H1 (cell line): Measurements from ENCODE around the gene TGFBR2. TPM values are rescaled to one million over a fixed set of nuclear protein-coding genes. Genes with fewer than 3 reads are reported as not detected.

ENCODE experiments used
- CTCF ChIA-PET: fragments of 300-600 bp; sonication (Branson Sonifier 250); formaldehyde crosslinking; loops from one replicate; lab custom pipeline; 2021; ENCODE audit not compliant: partially characterized antibody; lab: Charles Lee
- POLR2A ChIA-PET: fragments of 300-600 bp; sonication (Branson Sonifier 250); formaldehyde crosslinking; loops from one replicate; lab custom pipeline; 2021; ENCODE audit warnings: inconsistent platforms; ENCODE audit not compliant: partially characterized antibody; lab: Charles Lee
- DNase-seq, 2 experiments: peaks; one replicate each; pipeline versions ENCODE4 v3.0.0 to v3.0.0-alpha.2; 2010 to 2022; ENCODE audit warnings: low spot score in 2 of 2, low read depth in 1 of 2, mixed read lengths in 1 of 2
- FAIRE-seq: peaks from 2 replicates; lab custom pipeline; 2011; peaks lifted over from hg19 to GRCh38; lab: Jason Lieb, UNC
- H2AFZ ChIP-seq: 2 replicates; pipeline ENCODE4 v1.8.1; 2012; ENCODE audit warnings: low read length, inconsistent platforms
- H2AK5ac ChIP-seq: 2 replicates; pipeline ENCODE4 v1.6.1; 2013; ENCODE audit warnings: low read depth, low read length
- H2BK120ac ChIP-seq: replicated peaks from 2 replicates; pipeline ENCODE3; 2013; ENCODE audit warnings: low read depth, low read length, inconsistent platforms
- H2BK12ac ChIP-seq: 2 replicates; pipeline ENCODE4 v1.6.1; 2013; ENCODE audit warnings: low read depth, low read length
- H2BK15ac ChIP-seq: 2 replicates; pipeline ENCODE4 v1.6.1; 2013; ENCODE audit warnings: low read length
- H2BK20ac ChIP-seq: 2 replicates; pipeline ENCODE4 v1.6.1; 2013; ENCODE audit warnings: low read length
- H2BK5ac ChIP-seq: 2 replicates; pipeline ENCODE4 v1.6.1; 2013; ENCODE audit warnings: low read depth, low read length
- H3K14ac ChIP-seq: 2 replicates; pipeline ENCODE4 v1.6.1; 2013; ENCODE audit warnings: inconsistent platforms; ENCODE audit not compliant: insufficient read length
- H3K18ac ChIP-seq: 2 replicates; pipeline ENCODE4 v1.6.1; 2013; ENCODE audit warnings: low read length; ENCODE audit errors: extremely low read depth
- H3K23ac ChIP-seq: 2 replicates; pipeline ENCODE4 v1.6.1; 2013; ENCODE audit warnings: inconsistent platforms; ENCODE audit not compliant: insufficient read length
- H3K23me2 ChIP-seq: 2 replicates; pipeline ENCODE4 v1.6.1; 2013; ENCODE audit warnings: low read depth, low read length
- H3K27ac ChIP-seq: 2 replicates; pipeline ENCODE4 v1.6.1; 2011; ENCODE audit warnings: low read depth, low read length, inconsistent platforms
- H3K27me3 ChIP-seq, 4 experiments: replicated peaks in 1 of 4; 1 replicate in 1 of 4; 2 replicates in 3 of 4; pipeline versions ENCODE4 v1.6.1 to v1.8.1; 2011 to 2013; ENCODE audit warnings: low read length in 3 of 4, mild to moderate bottlenecking in 3 of 4, inconsistent platforms in 2 of 4, mixed read lengths in 2 of 4, moderate library complexity in 1 of 4; ENCODE audit not compliant: control insufficient read depth in 3 of 4, insufficient read depth in 3 of 4; ENCODE audit errors: extremely low read depth in 1 of 4
- H3K36me3 ChIP-seq, 4 experiments: 2 replicates each; pipeline versions ENCODE4 v1.6.1 to v1.8.1; 2011 to 2013; ENCODE audit warnings: mild to moderate bottlenecking in 4 of 4, low read length in 3 of 4, moderate library complexity in 2 of 4, control low read depth in 1 of 4, inconsistent platforms in 1 of 4; ENCODE audit not compliant: insufficient read depth in 4 of 4, control insufficient read depth in 2 of 4
- H3K4ac ChIP-seq: replicated peaks from 2 replicates; pipeline ENCODE3; 2013; ENCODE audit warnings: low read length, low read depth, mixed read lengths, inconsistent platforms; ENCODE audit not compliant: insufficient read length
- H3K4me1 ChIP-seq, 4 experiments: replicated peaks in 1 of 4; 1 replicate in 1 of 4; 2 replicates in 3 of 4; pipeline versions ENCODE4 v1.6.1 to v1.8.1; 2011 to 2013; ENCODE audit warnings: low read length in 3 of 4, inconsistent platforms in 2 of 4, mixed read lengths in 1 of 4; ENCODE audit not compliant: insufficient read depth in 4 of 4, control insufficient read depth in 3 of 4
- H3K4me2 ChIP-seq, 2 experiments: 2 replicates each; pipeline versions ENCODE4 v1.6.1 to v1.8.1; 2011 to 2013; ENCODE audit warnings: low read depth in 2 of 2, low read length in 2 of 2, control low read depth in 1 of 2, inconsistent platforms in 1 of 2, mild to moderate bottlenecking in 1 of 2; ENCODE audit not compliant: insufficient read depth in 1 of 2
- H3K4me3 ChIP-seq, 4 experiments: fragments of 200-600, 300-600 bp in 1 of 4; sonication (generic), shearing (Covaris generic), sonication (Bioruptor Twin) in 1 of 4; 2 replicates each; pipeline versions ENCODE4 v1.5.1 to v1.8.1; 2011 to 2016; ENCODE audit warnings: low read length in 4 of 4, low read depth in 3 of 4, control low read depth in 2 of 4, inconsistent platforms in 2 of 4, mild to moderate bottlenecking in 2 of 4, mixed read lengths in 1 of 4, moderate library complexity in 1 of 4; ENCODE audit not compliant: insufficient read depth in 2 of 4; ENCODE audit errors: extremely low read depth in 1 of 4
- H3K56ac ChIP-seq: replicated peaks from 2 replicates; pipeline ENCODE3; 2013; ENCODE audit warnings: low read depth, mild to moderate bottlenecking, mixed read lengths, low read length, inconsistent platforms; ENCODE audit not compliant: insufficient read length
- H3K79me1 ChIP-seq: 2 replicates; pipeline ENCODE4 v1.6.1; 2013; ENCODE audit warnings: low read depth, low read length, control low read depth
- H3K79me2 ChIP-seq, 2 experiments: 2 replicates each; pipeline versions ENCODE4 v1.6.1 to v1.8.1; 2012 to 2013; ENCODE audit warnings: low read length in 2 of 2, mild to moderate bottlenecking in 2 of 2, inconsistent platforms in 1 of 2; ENCODE audit not compliant: insufficient read depth in 2 of 2, control insufficient read depth in 1 of 2
- H3K9ac ChIP-seq, 4 experiments: replicated peaks in 1 of 4; 1 replicate in 1 of 4; 2 replicates in 3 of 4; pipeline versions ENCODE4 v1.6.1 to v1.8.1; 2011 to 2013; ENCODE audit warnings: low read depth in 3 of 4, low read length in 3 of 4, control low read depth in 2 of 4, mild to moderate bottlenecking in 2 of 4, moderate library complexity in 2 of 4, inconsistent platforms in 1 of 4; ENCODE audit errors: extremely low read depth in 1 of 4
- H3K9me3 ChIP-seq, 2 experiments: 2 replicates each; pipeline versions ENCODE4 v1.6.1 to v1.8.1; 2012 to 2013; ENCODE audit warnings: mild to moderate bottlenecking in 2 of 2, moderate library complexity in 2 of 2, control low read depth in 1 of 2, inconsistent platforms in 1 of 2, low read depth in 1 of 2, low read length in 1 of 2, mixed read lengths in 1 of 2; ENCODE audit not compliant: insufficient read depth in 2 of 2
- H4K20me1 ChIP-seq, 2 experiments: replicated peaks in 1 of 2; 2 replicates each; pipeline versions ENCODE3 to v1.8.1; 2011 to 2013; ENCODE audit warnings: inconsistent platforms in 2 of 2, low read length in 2 of 2, mild to moderate bottlenecking in 1 of 2; ENCODE audit not compliant: insufficient read depth in 2 of 2, control insufficient read depth in 1 of 2
- H4K5ac ChIP-seq: 2 replicates; pipeline ENCODE4 v1.6.1; 2013; ENCODE audit warnings: low read length, low read depth, mixed read lengths, inconsistent platforms; ENCODE audit not compliant: insufficient read length
- H4K8ac ChIP-seq: 2 replicates; pipeline ENCODE4 v1.8.0; 2013; ENCODE audit warnings: mild to moderate bottlenecking, moderate library complexity, low read length, inconsistent platforms; ENCODE audit not compliant: insufficient read depth; ENCODE audit errors: extremely low read depth
- H4K91ac ChIP-seq: replicated peaks from 2 replicates; pipeline ENCODE3; 2013; ENCODE audit warnings: low read length, mixed read lengths, inconsistent platforms; ENCODE audit not compliant: insufficient read length
- EGR1 ChIP-seq: IDR thresholded peaks from 2 replicates; pipeline ENCODE4 v1.6.1; 2011; ENCODE audit warnings: low read depth, low read length, borderline replicate concordance
- EP300 ChIP-seq, 2 experiments: IDR thresholded peaks; 1 replicate in 1 of 2; 2 replicates in 1 of 2; pipeline ENCODE4 v1.6.1; 2011 to 2012; ENCODE audit warnings: low read depth in 2 of 2, low read length in 2 of 2, mild to moderate bottlenecking in 2 of 2, borderline replicate concordance in 1 of 2, inconsistent platforms in 1 of 2, moderate library complexity in 1 of 2
- MAFK ChIP-seq: IDR thresholded peaks from 2 replicates; pipeline ENCODE4 v1.6.1; 2012; ENCODE audit warnings: low read depth, mild to moderate bottlenecking, improper control_type of control experiment, low read length
- TAF1 ChIP-seq: IDR thresholded peaks from 2 replicates; pipeline ENCODE4 v1.6.1; 2011; ENCODE audit warnings: mild to moderate bottlenecking, low read depth, low read length
- WGBS, 2 experiments: shearing (Covaris generic) in 1 of 2; methylation state at CpG; one replicate each; pipeline versions ENCODE4 v1.1.6 to v1.1.7; 2013 to 2015; ENCODE audit warnings: low lambda C conversion rate in 2 of 2, mixed read lengths in 2 of 2, inconsistent platforms in 1 of 2, low coverage in 1 of 2, missing lambda C conversion rate in 1 of 2; ENCODE audit not compliant: insufficient replicate concordance in 2 of 2, insufficient coverage in 1 of 2, insufficient read length in 1 of 2; ENCODE audit errors: extremely low coverage in 1 of 2, missing lambda C conversion rate in 1 of 2; 5-methylcytosine and 5-hydroxymethylcytosine counted together
- polyA plus RNA-seq, 7 experiments: library from polyadenylated mRNA; depleted of rRNA in 3 of 7; stranded (reverse) in 5 of 7; unstranded in 2 of 7; fragments of >200 nt in 5 of 7; fragments of 200-250 nt in 2 of 7; gene quantifications; 1 replicate in 5 of 7; 2 replicates in 1 of 7; 4 replicates in 1 of 7; pipeline versions ENCODE4 v1.2.1 to v1.2.3, GENCODE V29; 2011 to 2013; ENCODE audit warnings: missing spikeins in 2 of 7, mixed read lengths in 2 of 7
- total RNA-seq: library from RNA; stranded (reverse); fragmentation: NEBNext Ultra II Directional; extraction: Animal tissue kit (Norgen Biotek cat#: 25700); gene quantifications from 2 replicates; pipeline ENCODE4 v1.2.1, GENCODE V29; 2021

The TGFBR2 gene
- total and polyA plus RNA-seq, 2 of the 8 experiments (the other 6 are each of a cell fraction or from before 2014, with no cell fraction given) = 4.2 to 7.4 TPM

GRCh38 chr3:30604558-30604957 lies 1.8 kb upstream of the TGFBR2 start:
- peaks cover 0 to 3% (median 0%) of the 10 kb centered on the region in 4 experiments; a peak in 1 of 7 replicates for H3K27me3 ChIP-seq
- POLR2A ChIA-PET = no interaction called here
- H4K20me1 ChIP-seq = peaks cover 0 to 3% of the 10 kb centered on the region in 2 experiments
- no peak overlapping the region for H4K91ac ChIP-seq
- H2AFZ ChIP-seq = no peak overlapping the region
- TF ChIP-seq EP300 (IDR thresholded peaks at IDR 0.05; ENCODE audit: borderline replicate concordance in 1 of 2, low read depth in 2 of 2, low read length in 2 of 2) (no peak), MAFK (no peak), TAF1 (no peak), EGR1 (no peak)
- DNase-seq (no peak), FAIRE-seq (no peak)
- peaks cover 7% of the 10 kb centered on the region for H3K79me1 ChIP-seq
- no peaks in the 10 kb centered on the region for H3K9me3 ChIP-seq
- no peaks in the 10 kb centered on the region for H3K36me3 ChIP-seq
- no peak overlapping the region for H3K14ac ChIP-seq
- H3K4me3 ChIP-seq = no peak overlapping the region
- no peak overlapping the region for H2BK5ac ChIP-seq
- H3K79me2 ChIP-seq = peaks cover 0 to 22% of the 10 kb centered on the region in 2 experiments; a peak in 3 of 4 replicates
- H3K4ac ChIP-seq = no peak overlapping the region
- H2BK20ac ChIP-seq = no peak overlapping the region
- H3K18ac ChIP-seq = no peak overlapping the region
- H3K4me1 ChIP-seq = peaks cover 0 to 1% (median 0%) of the 10 kb centered on the region in 4 experiments; a peak in 4 of 7 replicates
- no peak overlapping the region for H2BK120ac ChIP-seq
- H3K23me2 ChIP-seq = peaks cover 6% of the 10 kb centered on the region; the same call in 1 of the 2 replicates
- CTCF ChIA-PET = interaction anchor here (0.7 to 1.3 kb wide), 3 partner anchors 9 to 91 kb away, joined by 3 read pairs; no protein-coding TSS in a partner anchor
- H3K27ac ChIP-seq = no peak overlapping the region
- H3K23ac ChIP-seq = no peak overlapping the region
- H3K9ac ChIP-seq = no peak overlapping the region
- no peak overlapping the region for H4K8ac ChIP-seq
- no peak overlapping the region for H2BK15ac ChIP-seq
- no peak overlapping the region for H2AK5ac ChIP-seq
- H3K4me2 ChIP-seq = no peak overlapping the region
- 92% methylated on average over 5 of the region's 5 CpGs; no CpG with 5 or more reads in 1 of the 2 experiments for WGBS, 2 experiments
- no peak overlapping the region for H2BK12ac ChIP-seq
- H3K56ac ChIP-seq = no peak overlapping the region
- no peak overlapping the region for H4K5ac ChIP-seq
